Fibroblast of the aortic adventitia (primary cell): ENCODE results near the gene KRI1. TPM values are rescaled to one million over a fixed set of nuclear protein-coding genes. Genes with fewer than 3 reads are reported as not detected.
"Not testable (repeated sequence)": the region's sequence is repeated elsewhere in the genome, so short reads cannot be mapped to it uniquely, and the experiment has no call there.

Experiments used
- DNase-seq: peaks from one replicate; pipeline ENCODE4 v3.0.0-alpha.2; 2010; ENCODE audit warnings: low read depth
- H3K4me3 ChIP-seq: 2 replicates; pipeline ENCODE4 v1.5.1; 2011; ENCODE audit warnings: low read depth, mild to moderate bottlenecking, control low read depth, low read length, moderate library complexity
- total RNA-seq: library from RNA; depleted of rRNA; stranded (reverse); fragments of >200 nt; gene quantifications from 2 replicates; pipeline ENCODE4 v1.2.3, GENCODE V29; 2012; ENCODE audit warnings: low replicate concordance
- TF ChIP-seq, protein P1 (sequence below): IDR thresholded peaks from 2 replicates; pipeline ENCODE4 v1.5.1; 2011; ENCODE audit warnings: mild to moderate bottlenecking, low read length, control low read depth, inconsistent platforms; ENCODE audit not compliant: insufficient read depth

Gene KRI1
- total RNA-seq, 1 donor: 11.1 TPM

DNA sequence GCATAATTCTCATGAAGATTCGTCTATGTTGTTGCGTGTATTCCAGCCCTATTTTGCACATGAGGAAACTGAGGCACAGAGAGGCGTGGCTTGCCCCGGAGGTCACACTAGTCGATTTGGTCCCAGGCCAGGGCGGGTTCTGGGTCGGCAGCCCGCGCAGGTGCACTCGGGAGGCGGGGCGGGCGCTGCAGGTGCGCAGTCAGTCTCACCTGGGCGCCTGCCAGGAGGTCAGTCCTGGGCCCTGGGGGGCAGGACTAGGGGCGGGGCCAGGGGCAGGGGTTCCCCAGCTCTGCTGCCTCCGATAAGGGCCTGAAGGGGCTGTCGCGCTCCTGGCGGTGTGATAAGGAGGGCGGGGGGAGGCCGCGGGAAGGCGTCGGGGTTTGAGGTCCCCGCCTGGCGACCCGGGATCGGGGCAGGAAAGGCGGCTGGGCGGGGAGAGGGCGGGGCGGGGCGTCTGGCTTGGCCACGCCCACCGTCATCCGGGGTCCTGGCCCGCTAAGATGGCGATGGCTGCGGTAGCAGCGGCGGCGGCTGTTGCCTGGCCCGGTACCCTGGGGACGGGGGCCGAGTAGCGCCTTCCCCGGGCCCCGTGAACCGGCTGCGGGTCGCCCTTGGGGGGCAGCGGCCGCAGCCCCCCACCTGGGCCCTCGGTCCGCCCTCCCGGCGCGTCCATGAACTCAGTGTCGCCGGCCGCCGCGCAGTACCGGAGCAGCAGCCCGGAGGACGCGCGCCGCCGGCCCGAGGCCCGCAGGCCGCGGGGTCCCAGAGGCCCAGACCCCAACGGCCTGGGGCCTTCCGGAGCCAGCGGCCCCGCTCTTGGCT is 22.2 kb downstream of the KRI1 start, which contains the start of gene ATG4D:
ATG4D (plus strand) TSS at position 485 of the 822 bp plus-strand sequence; CDS start at position 672, 187 bp downstream.
- peak within 1 kb of the TSS; percentile 81 for H3K4me3 ChIP-seq
- DNase-seq: peak; percentile 53
- TF ChIP-seq, protein P1, sequence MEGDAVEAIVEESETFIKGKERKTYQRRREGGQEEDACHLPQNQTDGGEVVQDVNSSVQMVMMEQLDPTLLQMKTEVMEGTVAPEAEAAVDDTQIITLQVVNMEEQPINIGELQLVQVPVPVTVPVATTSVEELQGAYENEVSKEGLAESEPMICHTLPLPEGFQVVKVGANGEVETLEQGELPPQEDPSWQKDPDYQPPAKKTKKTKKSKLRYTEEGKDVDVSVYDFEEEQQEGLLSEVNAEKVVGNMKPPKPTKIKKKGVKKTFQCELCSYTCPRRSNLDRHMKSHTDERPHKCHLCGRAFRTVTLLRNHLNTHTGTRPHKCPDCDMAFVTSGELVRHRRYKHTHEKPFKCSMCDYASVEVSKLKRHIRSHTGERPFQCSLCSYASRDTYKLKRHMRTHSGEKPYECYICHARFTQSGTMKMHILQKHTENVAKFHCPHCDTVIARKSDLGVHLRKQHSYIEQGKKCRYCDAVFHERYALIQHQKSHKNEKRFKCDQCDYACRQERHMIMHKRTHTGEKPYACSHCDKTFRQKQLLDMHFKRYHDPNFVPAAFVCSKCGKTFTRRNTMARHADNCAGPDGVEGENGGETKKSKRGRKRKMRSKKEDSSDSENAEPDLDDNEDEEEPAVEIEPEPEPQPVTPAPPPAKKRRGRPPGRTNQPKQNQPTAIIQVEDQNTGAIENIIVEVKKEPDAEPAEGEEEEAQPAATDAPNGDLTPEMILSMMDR: no peak

DNA sequence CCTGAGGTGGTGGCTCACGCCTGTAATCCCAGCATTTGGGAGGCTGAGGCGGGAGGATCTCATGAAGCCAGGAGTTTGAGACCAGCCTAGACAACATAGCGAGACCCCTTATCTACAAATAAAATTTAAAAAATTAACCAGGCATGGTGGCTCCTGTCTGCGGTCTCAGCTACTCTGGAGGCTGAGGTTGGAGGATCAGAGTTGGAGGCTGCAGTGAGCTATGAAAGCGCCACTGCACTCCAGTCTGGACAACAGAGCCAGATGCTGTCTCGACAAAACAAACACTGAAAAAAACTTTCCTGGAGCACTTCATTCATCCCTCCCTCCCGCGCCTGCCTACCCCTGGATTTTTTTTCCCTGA is 22.8 kb downstream of the KRI1 start:
- DNase-seq: no peak
- TF ChIP-seq, protein P1: no peak
- H3K4me3 ChIP-seq: no peak overlapping the region

DNA sequence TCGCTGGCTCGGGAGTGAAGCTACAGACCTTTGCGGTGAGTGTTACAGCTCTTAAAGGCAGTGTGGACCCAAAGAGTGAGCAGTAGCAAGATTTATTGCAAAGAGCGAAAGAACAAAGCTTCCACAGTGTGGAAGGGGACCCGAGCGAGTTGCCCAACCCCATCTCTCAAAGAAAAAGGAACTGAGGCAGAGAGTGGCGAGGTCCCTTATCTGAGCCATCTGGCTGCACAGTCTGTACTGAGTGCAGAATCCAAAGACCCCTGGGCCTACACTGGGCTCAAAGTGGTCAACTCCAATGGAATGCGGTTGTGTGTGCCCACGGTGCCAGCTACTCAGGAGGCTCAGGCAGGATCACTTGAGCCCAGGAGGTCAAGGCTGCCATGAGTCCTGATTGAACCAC is 26.8 kb downstream of the KRI1 start:
- not testable (repeated sequence) for DNase-seq, H3K4me3 ChIP-seq

DNA sequence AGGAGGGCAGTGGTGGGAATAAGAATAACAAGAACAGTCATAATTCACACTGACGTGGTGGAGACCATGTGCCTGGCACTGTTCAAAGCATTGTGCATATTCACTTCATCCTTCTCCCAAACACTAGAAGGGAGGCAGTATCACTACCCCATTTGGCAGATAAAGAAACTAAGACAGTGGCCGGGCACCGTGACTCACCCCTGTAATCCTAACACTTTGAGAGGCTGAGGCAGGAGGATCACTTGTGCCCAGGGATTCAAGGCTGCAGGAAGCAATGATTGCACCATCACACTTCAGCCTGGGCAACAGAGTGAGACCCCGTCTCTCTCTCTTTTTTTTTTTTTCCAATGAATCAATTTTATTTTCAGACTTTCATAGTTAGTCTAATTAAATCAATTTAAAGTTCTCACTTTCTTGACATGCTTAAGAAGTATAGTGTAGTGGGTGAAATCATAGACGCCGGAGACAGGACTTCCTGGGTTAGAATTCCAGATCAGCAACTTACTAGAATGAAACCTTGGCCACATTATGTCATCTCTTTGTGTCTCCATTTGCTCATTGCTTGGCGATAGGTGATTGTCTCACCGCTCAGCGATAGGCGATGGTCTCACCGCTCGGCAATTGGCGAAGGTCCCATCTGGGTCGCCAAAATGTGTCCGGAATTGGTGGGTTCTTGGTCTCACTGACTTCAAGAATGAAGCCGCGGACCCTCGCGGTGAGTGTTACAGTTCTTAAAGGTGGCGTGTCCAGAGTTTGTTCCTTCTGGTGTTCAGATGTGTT is 27.4 kb downstream of the KRI1 start:
- TF ChIP-seq, protein P1: no peak

DNA sequence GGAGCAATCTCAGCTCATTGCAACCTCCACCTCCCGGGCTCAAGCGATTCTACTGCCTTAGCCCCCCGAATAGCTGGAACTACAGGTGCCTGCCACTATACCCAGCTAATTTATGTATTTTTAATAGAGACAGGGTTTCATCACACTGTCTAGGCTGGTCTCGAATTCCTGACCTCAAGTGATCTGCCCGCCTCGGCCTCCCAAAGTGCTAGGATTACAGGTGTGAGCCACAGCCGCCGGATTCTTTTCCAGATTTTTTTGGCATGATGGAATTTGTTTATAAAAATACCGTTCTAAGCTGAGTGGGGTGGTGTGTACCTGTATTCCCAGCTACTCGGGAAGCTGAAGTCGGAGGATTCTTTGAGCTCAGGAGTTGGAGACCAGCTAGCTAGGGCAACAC is 28.1 kb downstream of the KRI1 start:
- no peak overlapping the region for H3K4me3 ChIP-seq
- no peak for DNase-seq

More for the DNA sequence above, 27.4 kb downstream of the KRI1 start:
- DNase-seq: no peak
- H3K4me3 ChIP-seq: no peak overlapping the region

DNA sequence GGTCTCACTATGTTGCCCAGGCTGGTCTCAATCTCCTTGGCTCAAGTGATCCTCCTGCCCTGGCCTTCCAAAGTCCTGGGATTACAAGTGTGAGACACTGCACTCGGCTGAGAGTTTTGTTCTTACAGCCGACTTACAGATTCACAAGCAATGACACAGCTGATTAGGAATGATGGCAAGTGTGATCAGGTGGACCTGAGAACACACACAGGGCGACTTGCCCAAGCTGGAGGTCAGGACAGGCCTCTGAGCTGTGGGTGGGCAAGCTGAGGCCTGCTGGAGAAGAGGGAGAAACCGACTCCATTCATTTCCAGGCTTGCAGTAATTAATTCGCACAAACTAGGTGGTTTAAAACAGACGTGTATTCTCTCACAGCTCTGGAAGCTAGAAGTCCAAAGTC is 30.2 kb downstream of the KRI1 start:
- TF ChIP-seq, protein P1: no peak
- no peak for DNase-seq

More for the DNA sequence above, 28.1 kb downstream of the KRI1 start:
- TF ChIP-seq, protein P1: no peak

More for the DNA sequence above, 30.2 kb downstream of the KRI1 start:
- no peak overlapping the region for H3K4me3 ChIP-seq
